ENCODE data around the gene FILIP1L. TPM values are rescaled to one million over a fixed set of nuclear protein-coding genes. Genes with fewer than 3 reads are reported as not detected.

Gene FILIP1L
- polyA plus RNA-seq, 3 donors = 0.13 to 0.40 (median 0.25) TPM

GRCh38 chr3:99875929-99876841 lies 238.1 kb downstream of the FILIP1L start:
- H3K79me2 ChIP-seq (ENCODE audit: insufficient read depth, low read length) = no peaks in the 10 kb centered on the region
- Mint-ChIP-seq H3K4me1 (peaks cover 11% of the 10 kb centered on the region), H3K36me3 (no peaks in the 10 kb centered on the region), H3K27me3 (ENCODE audit: low read depth in 3 of 3) (peaks cover 0 to 6% (median 2%) of the 10 kb centered on the region in 3 donors), H3K9me3 (no peaks in the 10 kb centered on the region), H3K27ac (peak overlapping the region; percentile 77 to 95 (median 88)), H3K4me3 (peak overlapping the region; percentile 80 to 88)
- H3K9ac ChIP-seq (ENCODE audit: insufficient read depth, low read length, poor library complexity, severe bottlenecking) = peak overlapping the region; percentile 82
- no peaks in the 10 kb centered on the region for H3K9me3 ChIP-seq (replicated peaks in 1 of 2; ENCODE audit: control insufficient read depth in 1 of 2, insufficient read depth in 1 of 2, low read length in 2 of 2)
- 0% methylated on average over 52 of the region's 63 CpGs for WGBS (ENCODE audit: insufficient coverage)
- H2AFZ ChIP-seq (ENCODE audit: insufficient read depth, low read depth, low read length, poor library complexity, severe bottlenecking) = peak overlapping the region; percentile 85
- peak overlapping the region; percentile 54 to 81 for H3K27ac ChIP-seq (ENCODE audit: low read depth in 1 of 2, low read length in 2 of 2)
- peak overlapping the region; percentile 71 to 81 (median 77) for H3K4me3 ChIP-seq (replicated peaks in 1 of 3; ENCODE audit: low read depth in 2 of 3, low read length in 3 of 3)
- peaks cover 0 to 2% of the 10 kb centered on the region in 2 donors for H3K27me3 ChIP-seq (ENCODE audit: control insufficient read depth in 2 of 2, insufficient read depth in 2 of 2, low read length in 2 of 2)
- H3K36me3 ChIP-seq (replicated peaks in 1 of 2; ENCODE audit: control insufficient read depth in 1 of 2, insufficient read depth in 2 of 2, low read length in 2 of 2) = no peaks in the 10 kb centered on the region
- peak overlapping the region; percentile 71 for H3K4me2 ChIP-seq (replicated peaks; ENCODE audit: extremely low read depth, low read length, poor library complexity, severe bottlenecking)
- intact Hi-C loops (cut with micrococcal nuclease) = no loop called here
- no peaks in the 10 kb centered on the region for H4K20me1 ChIP-seq (ENCODE audit: insufficient read depth, low read length)
- H3K4me1 ChIP-seq (ENCODE audit: control insufficient read depth in 1 of 2, insufficient read depth in 2 of 2, low read length in 2 of 2) = peaks cover 0 to 6% of the 10 kb centered on the region in 2 donors
- TF ChIP-seq CTCF (IDR thresholded peaks at IDR 0.05) = no peak
- peak; percentile 69 to 81 (median 75) for DNase-seq

GRCh38 chr3:99875581-99875928 lies 238.7 kb downstream of the FILIP1L start:
- H3K4me3 ChIP-seq (replicated peaks in 1 of 3; ENCODE audit: low read depth in 2 of 3, low read length in 3 of 3) = peak overlapping the region; percentile 71 to 81 (median 77)
- peak overlapping the region; percentile 71 for H3K4me2 ChIP-seq (replicated peaks; ENCODE audit: extremely low read depth, low read length, poor library complexity, severe bottlenecking)
- no peaks in the 10 kb centered on the region for H3K36me3 Mint-ChIP-seq
- no peaks in the 10 kb centered on the region for H4K20me1 ChIP-seq (ENCODE audit: insufficient read depth, low read length)
- H3K27me3 ChIP-seq (ENCODE audit: control insufficient read depth in 2 of 2, insufficient read depth in 2 of 2, low read length in 2 of 2) = peaks cover 0 to 2% of the 10 kb centered on the region in 2 donors
- H2AFZ ChIP-seq (ENCODE audit: insufficient read depth, low read depth, low read length, poor library complexity, severe bottlenecking) = peak overlapping the region; percentile 85
- peaks cover 0 to 6% of the 10 kb centered on the region in 2 donors for H3K4me1 ChIP-seq (ENCODE audit: control insufficient read depth in 1 of 2, insufficient read depth in 2 of 2, low read length in 2 of 2)
- peak overlapping the region; percentile 82 for H3K9ac ChIP-seq (ENCODE audit: insufficient read depth, low read length, poor library complexity, severe bottlenecking)
- H3K27ac ChIP-seq (ENCODE audit: low read depth in 1 of 2, low read length in 2 of 2) = peak overlapping the region in 1 of 2 donors; percentile 81
- H3K79me2 ChIP-seq (ENCODE audit: insufficient read depth, low read length) = no peaks in the 10 kb centered on the region
- no CpG with 5 or more reads among the region's 6 CpGs for WGBS (ENCODE audit: insufficient coverage)
- no peaks in the 10 kb centered on the region for H3K9me3 ChIP-seq (replicated peaks in 1 of 2; ENCODE audit: control insufficient read depth in 1 of 2, insufficient read depth in 1 of 2, low read length in 2 of 2)
- no peaks in the 10 kb centered on the region for H3K36me3 ChIP-seq (replicated peaks in 1 of 2; ENCODE audit: control insufficient read depth in 1 of 2, insufficient read depth in 2 of 2, low read length in 2 of 2)
- TF ChIP-seq CTCF (IDR thresholded peaks at IDR 0.05) = no peak
- H3K27ac Mint-ChIP-seq = peak overlapping the region in 6 of 7 donors; percentile 18 to 79 (median 47)
- H3K4me3 Mint-ChIP-seq = peak overlapping the region; percentile 80 to 88
- H3K4me1 Mint-ChIP-seq = peaks cover 11% of the 10 kb centered on the region
- intact Hi-C loops (cut with micrococcal nuclease) = no loop called here
- DNase-seq = peak; percentile 11 to 40 (median 31)
- peaks cover 0 to 6% (median 2%) of the 10 kb centered on the region in 3 donors for H3K27me3 Mint-ChIP-seq (ENCODE audit: low read depth in 3 of 3)
- no peaks in the 10 kb centered on the region for H3K9me3 Mint-ChIP-seq

Data from CD14-positive monocyte (primary cell).